HG03439 (cell line): Measurements from ENCODE around the gene PPP2R5E.
A peak's percentile ranks its signal among the peaks of the same experiment; 100 is the strongest.
"Not testable (repeated sequence)": the region's sequence is repeated elsewhere in the genome, so short reads cannot be mapped to it uniquely, and the experiment has no call there.

Source experiments
- ATAC-seq: cut with Tn5 transposase; IDR thresholded peaks from one replicate; pipeline ENCODE4 v1.9.1; 2021; ENCODE audit warnings: mild to moderate bottlenecking, moderate library complexity; ENCODE audit not compliant: unreplicated experiment

Gene PPP2R5E

DNA sequence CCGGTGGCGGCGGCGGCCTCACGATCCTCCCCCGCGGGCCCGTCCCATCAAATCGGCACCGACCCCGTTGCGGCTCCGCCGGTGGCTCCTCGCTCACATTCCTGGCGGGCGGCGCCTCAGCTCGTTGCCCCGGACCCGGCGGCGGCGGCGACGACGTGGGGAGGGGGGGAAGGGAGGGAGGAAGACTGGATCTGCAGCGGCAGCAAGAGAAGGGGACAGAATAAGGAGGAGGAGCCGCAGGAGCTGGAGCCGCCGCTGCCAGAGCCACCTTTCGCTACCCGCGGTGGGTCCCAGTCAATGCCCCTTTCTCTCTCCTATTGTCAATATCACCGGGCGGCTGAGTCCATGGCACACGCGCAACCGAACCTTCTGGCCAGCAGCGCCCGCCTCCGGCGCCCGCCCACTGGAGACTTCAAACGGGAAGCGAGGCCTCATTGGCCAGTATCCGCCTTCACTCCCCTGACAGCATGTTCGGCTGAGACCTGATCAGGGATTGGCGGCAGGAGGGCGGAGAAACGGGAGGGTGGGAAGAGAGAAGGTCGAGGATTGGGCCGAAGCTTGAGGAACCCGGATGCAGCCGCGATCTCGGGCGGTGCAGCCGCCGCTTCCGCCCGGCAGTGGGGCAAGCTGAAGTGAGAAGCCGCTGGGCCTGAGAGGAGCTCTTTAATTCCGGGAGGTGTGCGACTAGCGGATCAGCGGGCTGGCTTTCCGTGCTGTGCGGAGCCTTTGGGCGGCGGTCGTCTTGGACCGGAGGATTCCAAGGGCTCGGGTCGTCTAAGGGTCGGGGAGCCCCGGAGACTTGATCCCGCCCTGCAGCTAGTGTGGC lies at the start of gene PPP2R5E:
TSS of gene PPP2R5E (minus strand) at position 378 of the 826 bp plus-strand sequence. CDS start 3,692 bp downstream, outside the sequence.
- ATAC-seq, result peak; percentile 95

DNA sequence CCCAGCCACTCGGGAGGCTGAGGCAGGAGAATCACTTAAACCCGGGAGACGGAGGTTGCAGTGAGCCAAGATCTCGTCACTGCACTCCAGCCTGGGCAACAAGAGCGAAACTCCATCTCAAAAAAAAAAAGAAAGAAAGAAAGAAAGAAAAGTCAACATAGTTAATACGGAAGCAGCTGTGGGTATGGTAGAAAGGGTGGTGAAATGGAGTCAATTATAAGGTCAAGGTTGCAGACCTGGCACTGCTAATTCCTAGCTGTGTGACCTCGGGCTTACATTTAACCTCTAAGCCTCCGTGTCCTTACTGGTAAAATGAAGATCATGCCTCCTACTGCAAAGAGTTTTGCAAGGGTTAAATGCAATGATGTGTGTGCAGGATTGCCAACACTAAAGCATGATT lies 39.9 kb upstream of the PPP2R5E start:
- ATAC-seq, result not testable (repeated sequence)

DNA sequence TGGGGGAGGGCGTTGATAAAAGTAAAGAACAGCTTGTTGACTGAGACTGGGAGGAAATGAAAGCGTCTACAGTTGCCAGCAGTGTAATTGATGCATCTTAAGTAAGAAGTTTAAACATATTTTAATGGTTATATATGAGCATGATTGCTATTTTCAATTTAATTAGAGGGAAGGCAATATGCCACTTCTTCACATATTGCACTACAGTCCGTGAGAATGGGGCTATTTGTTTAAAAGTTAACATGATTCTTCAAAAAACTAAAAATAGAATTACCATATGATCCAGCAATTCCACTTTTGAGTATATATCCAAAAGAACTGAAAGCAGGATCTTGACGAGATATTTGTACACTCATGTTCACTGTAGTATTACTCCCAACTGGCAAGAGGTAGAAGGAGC lies 38.3 kb upstream of the PPP2R5E start:
- ATAC-seq, result no peak

DNA sequence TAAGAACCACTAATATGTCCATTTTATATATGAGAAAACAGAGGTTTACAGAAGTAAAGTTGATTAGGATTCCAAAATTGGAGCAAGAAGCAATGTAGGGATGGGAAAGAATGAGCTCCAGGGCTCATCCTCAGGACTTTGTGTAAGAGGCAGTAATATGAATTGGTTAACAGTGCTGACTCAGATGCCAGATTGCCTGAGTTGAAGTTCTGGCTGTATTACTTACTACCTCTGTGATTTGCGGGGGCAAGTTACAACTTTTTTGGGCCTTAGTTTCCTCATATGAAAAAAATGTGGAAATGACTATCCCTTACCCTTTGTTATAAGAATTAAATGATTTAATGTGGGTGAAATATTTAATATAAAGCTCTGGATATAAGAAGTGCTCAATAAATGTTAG lies 35.1 kb upstream of the PPP2R5E start:
- no peak for ATAC-seq

DNA sequence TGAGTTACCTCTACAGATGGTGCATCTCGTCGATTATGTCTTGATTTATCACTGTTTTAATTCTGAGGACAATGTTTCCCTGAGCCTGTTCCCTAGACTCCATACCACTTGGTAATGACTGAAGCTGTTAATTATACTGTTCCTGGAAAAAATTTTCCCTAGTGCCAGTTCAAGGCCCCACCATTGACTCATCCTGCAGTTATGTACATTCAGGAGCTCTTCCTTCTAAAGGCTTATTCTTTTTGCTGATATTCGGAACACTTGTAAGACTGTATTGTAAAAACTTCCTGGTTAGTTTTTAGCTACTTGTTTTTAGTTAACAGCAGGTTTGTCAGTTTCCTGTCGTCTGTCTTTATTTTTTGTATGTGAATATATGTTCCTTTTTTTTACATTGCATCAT lies 30.4 kb upstream of the PPP2R5E start:
- ATAC-seq, result no peak

DNA sequence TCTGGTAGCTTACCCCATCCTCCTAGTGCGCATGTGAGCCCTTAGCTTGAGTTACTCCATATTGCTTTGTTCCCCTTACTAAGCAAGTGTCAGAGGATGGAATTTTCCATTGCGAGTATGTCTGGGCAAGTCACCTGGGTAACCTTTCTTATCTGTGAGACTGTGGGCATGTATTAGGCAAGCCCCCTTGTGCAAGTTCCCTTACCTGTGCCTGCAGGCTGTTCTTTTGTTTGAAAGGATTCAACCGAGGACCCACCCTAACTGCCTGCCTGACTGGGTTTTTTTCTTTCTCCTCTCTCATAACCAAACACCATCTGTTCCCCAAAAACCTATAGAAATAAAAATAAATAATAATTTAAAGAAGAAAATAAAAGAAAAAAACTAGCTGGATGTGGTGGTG lies 22.3 kb upstream of the PPP2R5E start:
- ATAC-seq, result no peak

DNA sequence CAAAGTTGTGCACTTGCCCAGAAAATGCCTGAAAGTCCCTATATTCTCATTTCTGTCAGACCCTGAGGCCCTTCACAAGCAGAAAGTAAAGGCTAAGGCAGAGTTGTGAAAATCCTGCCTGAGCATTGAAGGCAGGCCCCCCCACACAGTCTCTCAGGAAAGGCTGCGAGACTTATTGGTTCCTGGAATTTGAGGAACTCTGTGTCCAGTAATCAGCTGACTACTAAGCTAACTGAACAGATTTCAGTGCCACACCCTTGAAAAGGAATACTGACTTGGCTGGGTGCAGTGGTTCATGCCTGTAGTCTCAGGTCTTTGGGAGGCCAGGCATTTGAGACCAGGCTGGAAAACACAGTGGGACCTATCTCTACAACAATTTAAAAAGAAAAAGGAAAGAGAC lies 21.1 kb upstream of the PPP2R5E start:
- no peak for ATAC-seq

DNA sequence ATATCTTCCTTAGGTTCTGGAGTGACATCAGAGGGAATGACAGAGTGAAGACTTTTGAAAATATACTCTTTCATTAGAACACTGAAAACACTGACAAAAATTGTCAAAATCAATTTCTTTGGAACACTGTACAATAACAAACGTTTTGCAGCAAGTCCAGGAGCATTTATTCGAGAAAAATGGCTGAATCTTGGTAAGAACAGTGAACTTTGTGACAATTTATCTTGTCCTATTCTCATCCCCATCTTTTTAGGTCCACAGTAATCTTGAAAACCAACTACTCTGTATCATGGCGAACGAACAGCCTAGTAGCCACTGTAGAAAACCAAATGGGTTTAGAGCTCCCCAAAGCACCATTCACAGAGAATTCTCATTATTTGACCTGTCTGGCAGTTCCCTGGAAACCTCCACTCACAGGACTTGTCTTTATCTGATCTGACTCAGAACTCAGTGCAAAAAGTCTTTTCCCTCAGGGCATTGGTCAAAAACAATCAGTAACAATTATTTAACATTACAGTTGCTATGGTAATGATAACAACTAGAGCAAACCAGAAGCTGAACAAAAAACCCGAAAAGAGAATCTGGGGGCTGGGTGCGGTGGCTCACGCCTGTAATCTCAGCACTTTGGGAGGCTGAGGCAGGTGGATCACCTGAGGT lies 20.3 kb upstream of the PPP2R5E start:
- no peak for ATAC-seq

DNA sequence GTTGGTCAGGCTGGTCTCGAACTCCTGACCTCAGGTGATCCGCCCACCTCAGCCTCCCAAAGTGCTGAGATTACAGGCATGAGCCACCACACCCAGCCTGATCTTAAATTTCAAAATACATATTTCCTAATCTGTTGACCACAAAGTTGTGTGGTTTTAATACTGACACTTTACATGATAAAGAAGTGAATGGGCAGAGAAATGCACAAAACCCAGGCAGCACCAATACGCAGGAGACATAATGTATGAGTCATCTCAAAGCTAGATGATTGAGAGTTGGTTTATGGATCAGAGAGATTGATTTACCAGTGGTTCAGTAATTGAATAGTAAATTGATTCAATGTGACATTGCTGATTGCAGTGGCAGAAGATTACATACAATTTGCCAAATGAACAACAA lies 19.2 kb upstream of the PPP2R5E start:
- ATAC-seq, result no peak

DNA sequence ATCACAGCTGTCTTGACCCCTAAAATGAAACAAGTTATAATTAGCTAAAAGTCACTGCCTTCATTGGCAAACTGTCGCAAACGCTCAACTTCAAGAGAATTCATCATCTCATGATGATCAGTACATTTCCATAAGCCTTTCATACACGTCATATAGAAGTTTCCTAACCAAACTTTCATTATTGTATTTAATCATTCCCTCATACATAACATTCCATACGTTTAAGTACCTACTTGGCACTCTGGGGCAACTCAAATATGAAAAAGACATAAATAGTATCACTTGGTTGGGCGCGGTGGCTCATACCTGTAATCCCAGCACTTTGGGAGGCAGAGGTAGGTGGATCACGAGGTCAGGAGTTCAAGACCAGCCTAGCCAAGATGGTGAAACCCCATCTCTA lies 12.4 kb upstream of the PPP2R5E start:
- ATAC-seq, result no peak

DNA sequence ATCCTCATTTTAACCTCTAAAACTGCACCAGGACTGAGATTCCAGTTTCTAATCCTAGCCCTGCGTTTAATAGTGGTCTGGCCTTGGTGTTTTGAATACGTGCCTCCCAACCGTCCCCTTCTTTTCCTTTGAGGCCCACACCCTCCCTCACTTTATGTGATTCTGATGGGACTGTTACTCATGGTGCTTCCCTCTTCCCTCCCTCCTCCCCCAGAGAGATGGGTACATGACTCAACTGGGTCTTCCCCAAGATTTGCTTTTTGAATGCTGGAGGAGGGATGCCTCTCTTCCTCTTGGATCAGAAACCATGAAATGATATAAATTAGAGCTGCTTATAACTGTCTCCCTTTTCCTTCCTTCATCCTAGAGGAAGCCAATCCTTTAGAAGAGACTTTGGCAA lies 8.2 kb upstream of the PPP2R5E start:
- ATAC-seq, result no peak

DNA sequence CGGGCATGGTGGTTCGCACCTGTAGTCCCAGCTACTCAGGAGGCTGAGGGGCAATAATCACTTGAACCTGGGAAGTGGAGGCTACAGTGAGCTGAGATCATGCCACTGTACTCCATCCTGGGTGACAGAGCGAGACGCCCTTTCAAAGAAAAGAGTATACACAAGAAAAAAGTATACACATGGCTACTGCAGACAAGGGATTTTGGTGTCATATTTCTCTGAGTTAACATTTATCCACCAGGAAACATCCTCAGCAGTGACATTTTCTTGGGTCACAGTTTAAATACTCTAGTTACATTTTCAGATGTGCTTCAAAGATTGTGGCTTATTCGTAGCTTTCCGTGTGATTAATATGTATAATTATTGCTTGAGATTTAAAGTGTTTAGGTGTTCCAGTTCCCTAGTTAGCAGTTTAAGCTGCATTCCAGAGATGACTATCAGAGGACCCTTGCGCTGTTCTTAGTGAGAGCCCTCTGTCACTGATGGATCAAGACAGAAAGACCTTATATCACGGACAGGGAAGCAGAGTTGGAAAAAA lies 4.7 kb upstream of the PPP2R5E start:
- ATAC-seq, result no peak

DNA sequence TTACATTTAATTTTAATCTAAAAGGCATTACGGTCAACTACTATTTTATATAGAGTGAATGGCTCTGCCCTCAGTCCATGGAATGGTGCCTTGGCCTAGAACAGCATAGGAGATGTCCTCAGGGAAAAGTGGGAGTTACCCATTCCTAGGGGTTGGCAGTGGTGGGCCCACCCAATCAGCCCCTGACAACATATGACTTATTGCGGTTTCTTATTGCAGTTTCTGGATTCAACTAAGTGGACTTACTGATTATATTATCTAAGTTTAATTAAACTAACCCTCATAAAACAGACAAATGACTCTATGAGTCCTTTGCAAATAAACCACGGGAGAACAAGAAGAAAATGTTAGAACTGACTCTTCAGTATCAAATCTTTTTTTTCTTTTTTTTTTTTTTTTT lies 2.3 kb upstream of the PPP2R5E start:
- ATAC-seq, result no peak

DNA sequence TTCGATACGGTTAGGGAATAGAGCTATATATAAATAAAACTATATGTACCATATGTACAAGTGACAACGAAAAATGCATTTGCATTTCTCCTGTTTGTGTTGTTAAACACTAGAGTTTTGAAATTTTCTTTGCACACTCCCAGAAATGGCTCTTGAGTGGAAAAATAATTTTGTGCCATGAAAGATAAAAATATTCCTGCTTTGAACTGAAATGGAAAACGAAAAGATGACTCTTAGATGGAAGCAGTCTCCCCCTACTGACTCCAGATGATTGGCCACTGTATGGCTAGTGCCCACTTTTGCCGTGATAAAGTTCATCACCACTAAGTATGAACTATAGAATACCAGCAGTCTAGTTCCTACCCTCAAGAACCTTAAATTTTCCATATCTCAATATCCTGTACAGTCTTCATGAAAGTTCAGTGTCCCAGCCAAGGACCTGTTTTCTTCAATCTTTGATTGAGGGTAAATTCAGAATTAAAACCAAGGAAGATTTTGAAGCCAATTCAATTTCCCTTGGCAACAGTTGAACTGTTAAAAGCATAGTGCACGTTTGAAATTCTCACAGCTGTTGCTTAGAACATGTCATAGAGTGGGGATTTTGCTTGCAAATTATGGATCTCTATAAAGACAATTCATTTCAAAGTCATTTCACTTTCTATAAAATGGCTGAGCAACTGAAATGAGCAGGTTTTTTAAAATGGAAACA lies 1.6 kb upstream of the PPP2R5E start:
- ATAC-seq, result no peak

DNA sequence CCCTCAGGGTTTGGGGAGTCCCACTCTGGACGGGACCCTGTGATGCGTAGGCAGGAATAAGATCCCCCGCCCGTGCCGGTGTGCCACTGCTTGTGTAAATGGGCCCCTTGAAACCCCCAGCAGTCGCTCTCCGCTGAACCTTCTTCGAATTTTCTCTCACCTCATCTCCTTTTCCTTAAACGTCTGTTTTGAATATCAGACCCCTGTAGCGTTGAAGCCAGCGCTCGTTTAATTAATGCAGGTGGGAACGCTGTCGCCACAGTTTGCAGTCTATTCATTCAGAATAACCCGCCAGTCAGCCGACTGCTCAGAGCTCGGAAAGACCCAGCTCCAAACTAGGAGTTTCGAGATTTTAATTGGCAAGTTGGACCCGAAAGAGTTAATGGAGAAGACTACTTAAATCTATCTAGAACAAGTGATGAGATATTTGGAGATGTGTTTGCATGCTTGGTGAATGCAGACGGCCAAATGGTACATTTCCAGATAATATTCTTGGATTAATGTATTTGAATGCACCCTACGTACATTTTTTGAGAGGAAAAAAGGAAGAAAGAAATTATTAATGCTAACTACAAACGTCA lies 739 bp upstream of the PPP2R5E start:
- peak; percentile 37 for ATAC-seq

DNA sequence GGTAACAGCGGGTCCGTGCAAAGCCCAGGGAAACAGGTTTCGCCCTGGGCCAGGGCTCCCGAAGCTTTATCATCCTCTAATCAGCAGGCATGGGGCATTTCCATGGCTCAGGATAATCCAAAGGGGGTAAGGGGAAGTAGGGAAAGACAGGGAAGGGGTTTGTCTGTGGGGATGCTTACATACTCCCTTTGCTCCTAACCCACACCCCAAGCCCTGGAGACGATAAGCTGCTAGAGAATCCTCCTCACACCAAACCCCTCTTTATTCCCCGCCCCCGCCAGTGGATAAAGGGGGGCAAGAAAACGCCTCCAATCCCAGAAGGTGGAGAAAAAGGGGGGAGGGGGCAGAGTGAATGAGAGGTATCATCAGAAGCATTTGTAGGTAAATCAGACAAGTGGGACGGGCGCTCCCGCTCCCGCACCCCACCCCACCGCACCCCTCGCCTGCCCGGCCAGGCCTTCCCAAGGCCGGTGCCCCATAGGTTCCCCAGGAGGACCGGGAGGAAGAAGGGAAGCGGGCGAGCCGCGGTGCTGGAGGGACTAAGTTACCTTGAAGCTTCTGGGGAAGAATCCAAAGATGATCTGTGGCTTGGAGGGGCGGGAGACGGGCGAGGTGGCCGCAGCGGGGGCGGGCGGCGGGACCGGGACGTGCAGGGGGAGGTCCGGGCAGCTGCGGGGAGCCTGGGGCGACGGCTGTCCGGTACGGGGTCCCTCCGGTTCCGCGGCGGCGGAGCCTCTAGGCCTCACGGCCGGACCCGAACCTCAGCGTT lies 762 bp downstream of the PPP2R5E start:
- ATAC-seq, result peak; percentile 8

DNA sequence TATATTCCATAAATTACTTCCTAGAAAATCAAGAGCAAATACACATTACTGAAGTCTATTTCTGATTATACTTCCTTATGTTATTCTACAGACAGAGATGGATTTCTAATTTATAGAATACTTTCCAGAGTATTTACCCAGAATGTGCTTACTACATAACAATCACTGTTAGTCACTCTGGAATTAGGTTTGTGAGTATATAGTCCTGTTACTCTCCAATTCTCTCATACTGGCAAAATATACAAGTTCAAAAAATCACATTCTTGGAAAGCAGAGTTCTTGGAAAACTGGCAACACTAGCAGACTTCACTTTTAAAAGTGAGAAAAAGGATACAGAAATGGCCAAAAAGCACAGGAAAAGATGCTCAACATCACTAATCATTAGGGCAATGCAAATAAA lies 7.3 kb downstream of the PPP2R5E start:
- no peak for ATAC-seq

DNA sequence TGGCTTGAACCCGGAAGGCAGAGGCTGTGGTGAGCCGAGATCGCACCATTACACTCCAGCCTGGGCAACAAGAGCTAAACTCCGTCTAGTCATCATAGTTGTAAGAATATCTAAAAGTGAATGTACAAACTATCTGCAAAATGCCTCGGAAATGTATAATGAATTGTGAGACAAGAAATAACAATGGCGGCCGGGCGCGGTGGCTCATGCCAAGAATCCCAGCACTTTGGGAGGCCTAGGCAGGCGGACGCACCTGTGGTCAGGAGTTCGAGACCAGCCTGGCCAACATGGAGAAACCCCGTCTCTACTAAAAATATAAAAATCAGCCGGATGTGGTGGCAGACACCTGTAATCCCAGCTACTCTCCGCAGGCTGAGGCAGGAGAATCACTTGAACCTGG lies 9.7 kb downstream of the PPP2R5E start:
- ATAC-seq, result no peak

DNA sequence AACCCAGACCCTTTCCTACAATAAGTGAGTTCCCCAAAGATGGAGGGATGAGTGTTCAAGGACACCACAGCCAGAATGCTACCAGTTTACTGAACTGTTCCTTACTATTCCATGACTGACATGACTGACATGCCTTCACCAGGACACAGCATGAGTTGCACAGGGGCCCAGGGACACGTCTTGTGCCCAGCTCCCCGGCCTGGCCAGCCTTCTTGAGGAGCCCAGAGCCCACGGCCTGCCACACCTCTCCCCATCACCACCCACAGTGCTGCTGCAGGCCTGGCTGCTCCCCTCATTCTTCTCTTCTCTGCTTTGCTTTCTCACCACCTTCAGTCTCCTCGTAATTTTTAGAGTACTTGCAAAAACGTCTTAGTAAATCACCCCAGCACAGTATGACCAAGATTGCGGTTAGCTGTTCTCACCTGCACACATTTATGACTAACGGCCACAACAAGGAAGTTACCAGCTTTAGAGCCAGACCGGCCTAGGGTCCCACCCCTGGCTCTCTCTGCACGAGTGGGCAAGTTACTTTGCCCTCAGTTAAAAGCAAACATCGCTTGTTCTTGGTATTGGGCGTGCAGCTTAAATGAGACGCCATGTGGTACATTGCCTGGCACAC lies 18.5 kb downstream of the PPP2R5E start:
- peak; percentile 99 for ATAC-seq
